ENCODE measurements around the gene GTSF1L. TPM values are rescaled to one million over a fixed set of nuclear protein-coding genes. Genes with fewer than 3 reads are reported as not detected.

The GTSF1L gene
- total and polyA plus RNA-seq, 9 of the 15 experiments (the other 6 are each of a cell fraction or from before 2014, with no cell fraction given), result not detected

DNA sequence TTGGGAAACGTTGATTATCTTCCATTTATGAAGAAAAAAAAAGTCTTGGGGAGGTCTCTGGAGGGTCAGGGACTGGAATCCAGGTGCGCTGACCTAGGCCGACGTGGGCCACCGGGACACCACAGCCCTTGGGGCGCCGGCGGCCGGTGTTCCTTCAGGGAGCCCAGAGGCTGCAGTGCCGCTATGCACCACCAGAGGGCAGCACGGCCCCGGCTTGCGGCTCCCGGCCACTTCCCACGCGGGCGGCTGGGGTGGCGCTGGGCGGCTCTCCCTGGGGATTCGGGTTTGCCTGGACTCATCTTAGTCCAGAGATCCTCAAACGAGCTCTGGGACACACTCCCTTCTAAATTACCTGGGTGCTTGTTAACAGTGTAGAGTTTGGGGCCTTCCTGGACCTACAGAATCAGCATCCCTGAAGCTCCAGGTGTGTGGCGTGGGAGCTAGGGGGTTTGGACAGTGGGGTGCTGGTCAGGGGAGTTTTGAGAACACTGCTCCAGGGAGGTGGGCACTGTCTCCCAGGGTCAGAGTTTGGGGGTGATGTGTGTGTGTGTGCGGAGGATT, 23.0 kb upstream of the GTSF1L start (continued):
- TF ChIP-seq SAFB2 (IDR thresholded peaks at IDR 0.05; ENCODE audit: borderline replicate concordance, low read depth, low read length, severe bottlenecking) (no peak), ZNF274 (IDR thresholded peaks at IDR 0.05; ENCODE audit: borderline replicate concordance, low read depth, low read length) (no peak), ZNF717 (CRISPR knock-in tag; IDR thresholded peaks at IDR 0.05) (no peak), SAFB (IDR thresholded peaks at IDR 0.05; ENCODE audit: borderline replicate concordance, low read depth, low read length) (no peak), TCFL5 (CRISPR knock-in tag; conservative IDR thresholded peaks at IDR 0.05) (no peak), FOSL1 (tag; conservative IDR thresholded peaks at IDR 0.05) (no peak), JUND (IDR thresholded peaks at IDR 0.05; ENCODE audit: borderline replicate concordance, low read depth, low read length) (0 out of 2 replicates have a peak, but pooled peaks have one; percentile 16), JUND (tag; IDR thresholded peaks at IDR 0.05; ENCODE audit: borderline replicate concordance, low read depth, low read length) (no peak), NFIX (CRISPR knock-in tag; IDR thresholded peaks at IDR 0.05; ENCODE audit: low read depth) (no peak), TBL1XR1 (IDR thresholded peaks at IDR 0.05; ENCODE audit: low read length in 2 of 2) (no peak), FOXK1 (CRISPR knock-in tag; IDR thresholded peaks at IDR 0.05; ENCODE audit: borderline replicate concordance) (no peak), ETV1 (tag; conservative IDR thresholded peaks at IDR 0.05; ENCODE audit: low read depth) (no peak)
- TF ChIP-seq, protein P1, sequence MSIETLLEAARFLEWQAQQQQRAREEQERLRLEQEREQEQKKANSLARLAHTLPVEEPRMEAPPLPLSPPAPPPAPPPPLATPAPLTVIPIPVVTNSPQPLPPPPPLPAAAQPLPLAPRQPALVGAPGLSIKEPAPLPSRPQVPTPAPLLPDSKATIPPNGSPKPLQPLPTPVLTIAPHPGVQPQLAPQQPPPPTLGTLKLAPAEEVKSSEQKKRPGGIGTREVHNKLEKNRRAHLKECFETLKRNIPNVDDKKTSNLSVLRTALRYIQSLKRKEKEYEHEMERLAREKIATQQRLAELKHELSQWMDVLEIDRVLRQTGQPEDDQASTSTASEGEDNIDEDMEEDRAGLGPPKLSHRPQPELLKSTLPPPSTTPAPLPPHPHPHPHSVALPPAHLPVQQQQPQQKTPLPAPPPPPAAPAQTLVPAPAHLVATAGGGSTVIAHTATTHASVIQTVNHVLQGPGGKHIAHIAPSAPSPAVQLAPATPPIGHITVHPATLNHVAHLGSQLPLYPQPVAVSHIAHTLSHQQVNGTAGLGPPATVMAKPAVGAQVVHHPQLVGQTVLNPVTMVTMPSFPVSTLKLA (conservative IDR thresholded peaks at IDR 0.05), result no peak
- TF ChIP-seq, protein P2, sequence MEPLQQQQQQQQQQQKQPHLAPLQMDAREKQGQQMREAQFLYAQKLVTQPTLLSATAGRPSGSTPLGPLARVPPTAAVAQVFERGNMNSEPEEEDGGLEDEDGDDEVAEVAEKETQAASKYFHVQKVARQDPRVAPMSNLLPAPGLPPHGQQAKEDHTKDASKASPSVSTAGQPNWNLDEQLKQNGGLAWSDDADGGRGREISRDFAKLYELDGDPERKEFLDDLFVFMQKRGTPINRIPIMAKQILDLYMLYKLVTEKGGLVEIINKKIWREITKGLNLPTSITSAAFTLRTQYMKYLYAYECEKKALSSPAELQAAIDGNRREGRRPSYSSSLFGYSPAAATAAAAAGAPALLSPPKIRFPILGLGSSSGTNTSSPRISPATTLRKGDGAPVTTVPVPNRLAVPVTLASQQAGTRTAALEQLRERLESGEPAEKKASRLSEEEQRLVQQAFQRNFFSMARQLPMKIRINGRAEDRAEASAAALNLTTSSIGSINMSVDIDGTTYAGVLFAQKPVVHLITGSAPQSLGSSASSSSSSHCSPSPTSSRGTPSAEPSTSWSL (CRISPR knock-in tag; IDR thresholded peaks at IDR 0.05; ENCODE audit: borderline replicate concordance), result no peak
- TF ChIP-seq, protein P3, sequence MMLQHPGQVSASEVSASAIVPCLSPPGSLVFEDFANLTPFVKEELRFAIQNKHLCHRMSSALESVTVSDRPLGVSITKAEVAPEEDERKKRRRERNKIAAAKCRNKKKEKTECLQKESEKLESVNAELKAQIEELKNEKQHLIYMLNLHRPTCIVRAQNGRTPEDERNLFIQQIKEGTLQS (IDR thresholded peaks at IDR 0.05), result no peak
- TF ChIP-seq, protein P3 (CRISPR knock-in tag; conservative IDR thresholded peaks at IDR 0.05), result no peak
- TF ChIP-seq, protein P4, sequence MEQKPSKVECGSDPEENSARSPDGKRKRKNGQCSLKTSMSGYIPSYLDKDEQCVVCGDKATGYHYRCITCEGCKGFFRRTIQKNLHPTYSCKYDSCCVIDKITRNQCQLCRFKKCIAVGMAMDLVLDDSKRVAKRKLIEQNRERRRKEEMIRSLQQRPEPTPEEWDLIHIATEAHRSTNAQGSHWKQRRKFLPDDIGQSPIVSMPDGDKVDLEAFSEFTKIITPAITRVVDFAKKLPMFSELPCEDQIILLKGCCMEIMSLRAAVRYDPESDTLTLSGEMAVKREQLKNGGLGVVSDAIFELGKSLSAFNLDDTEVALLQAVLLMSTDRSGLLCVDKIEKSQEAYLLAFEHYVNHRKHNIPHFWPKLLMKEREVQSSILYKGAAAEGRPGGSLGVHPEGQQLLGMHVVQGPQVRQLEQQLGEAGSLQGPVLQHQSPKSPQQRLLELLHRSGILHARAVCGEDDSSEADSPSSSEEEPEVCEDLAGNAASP (IDR thresholded peaks at IDR 0.05), result no peak
- TF ChIP-seq, protein P5, sequence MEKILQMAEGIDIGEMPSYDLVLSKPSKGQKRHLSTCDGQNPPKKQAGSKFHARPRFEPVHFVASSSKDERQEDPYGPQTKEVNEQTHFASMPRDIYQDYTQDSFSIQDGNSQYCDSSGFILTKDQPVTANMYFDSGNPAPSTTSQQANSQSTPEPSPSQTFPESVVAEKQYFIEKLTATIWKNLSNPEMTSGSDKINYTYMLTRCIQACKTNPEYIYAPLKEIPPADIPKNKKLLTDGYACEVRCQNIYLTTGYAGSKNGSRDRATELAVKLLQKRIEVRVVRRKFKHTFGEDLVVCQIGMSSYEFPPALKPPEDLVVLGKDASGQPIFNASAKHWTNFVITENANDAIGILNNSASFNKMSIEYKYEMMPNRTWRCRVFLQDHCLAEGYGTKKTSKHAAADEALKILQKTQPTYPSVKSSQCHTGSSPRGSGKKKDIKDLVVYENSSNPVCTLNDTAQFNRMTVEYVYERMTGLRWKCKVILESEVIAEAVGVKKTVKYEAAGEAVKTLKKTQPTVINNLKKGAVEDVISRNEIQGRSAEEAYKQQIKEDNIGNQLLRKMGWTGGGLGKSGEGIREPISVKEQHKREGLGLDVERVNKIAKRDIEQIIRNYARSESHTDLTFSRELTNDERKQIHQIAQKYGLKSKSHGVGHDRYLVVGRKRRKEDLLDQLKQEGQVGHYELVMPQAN (IDR thresholded peaks at IDR 0.05; ENCODE audit: borderline replicate concordance), result no peak
